Smooth muscle cell of the brain vasculature (primary cell): ENCODE data around the gene IFT81.
"Not testable (repeated sequence)": the region's sequence is repeated elsewhere in the genome, so short reads cannot be mapped to it uniquely, and the experiment has no call there.

ENCODE experiments used
- DNase-seq: peaks from one replicate; pipeline ENCODE4 v3.0.0-alpha.2; 2012; ENCODE audit warnings: low read depth, low spot score

The IFT81 gene

DNA sequence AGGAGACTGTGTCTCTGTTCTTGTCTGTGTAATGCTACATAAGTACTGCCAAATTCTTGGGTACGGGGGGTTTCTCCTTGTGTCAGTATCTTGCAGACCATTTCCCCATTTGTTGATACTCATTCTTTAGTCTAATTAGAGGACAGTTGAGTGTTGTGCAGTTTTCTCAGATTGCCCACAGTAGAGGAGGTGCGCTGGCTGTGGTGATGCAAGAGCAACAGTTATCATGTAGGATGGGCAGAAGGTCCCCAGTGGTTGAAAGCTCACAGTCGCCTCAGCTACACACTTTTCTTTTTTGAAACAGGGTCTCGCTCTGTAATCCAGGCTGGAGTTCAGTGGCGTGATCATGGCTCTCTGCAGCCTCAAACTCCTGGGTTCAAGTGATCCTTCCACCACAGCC is 119.1 kb downstream of the IFT81 start:
- DNase-seq = no peak

DNA sequence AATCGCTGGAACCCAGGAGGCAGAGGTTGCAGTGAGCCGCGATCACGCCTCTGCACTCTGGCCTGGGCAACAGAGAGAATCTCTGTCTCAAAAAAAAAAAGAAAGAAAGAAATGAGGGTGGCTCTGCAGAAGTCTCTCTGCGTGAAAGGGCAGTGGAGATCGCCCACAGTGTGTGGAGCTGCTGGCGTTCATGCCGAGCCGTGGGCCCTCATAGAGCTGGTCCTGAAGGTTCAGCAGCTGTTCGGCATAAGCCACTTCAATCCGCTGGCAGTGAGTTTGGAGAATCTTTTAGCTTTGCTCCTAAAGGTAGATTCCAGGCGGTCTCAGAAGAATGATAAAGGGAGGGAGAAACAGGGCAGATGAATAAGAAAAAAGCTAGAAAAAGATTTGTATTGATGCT is 120.2 kb downstream of the IFT81 start:
- no peak for DNase-seq

DNA sequence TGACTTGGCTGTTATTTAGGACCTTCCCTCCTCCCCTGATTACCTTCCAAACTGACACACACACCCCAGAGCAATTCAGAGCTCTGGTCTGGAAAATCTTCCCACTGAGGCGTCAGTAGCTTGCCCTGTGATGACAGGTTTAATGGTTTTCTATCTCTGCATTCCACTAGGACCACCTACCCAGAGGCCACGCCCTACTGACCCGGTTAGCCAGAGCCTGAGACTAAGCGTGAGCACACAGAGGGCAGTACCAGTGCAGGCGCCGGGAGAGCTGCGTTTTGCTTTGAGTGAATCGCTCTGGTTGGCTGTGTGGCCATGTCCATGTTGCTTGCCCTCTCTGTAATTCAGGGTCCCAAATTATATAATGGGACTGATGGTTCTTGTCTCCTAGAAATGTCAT is 120.7 kb downstream of the IFT81 start:
- no peak for DNase-seq

DNA sequence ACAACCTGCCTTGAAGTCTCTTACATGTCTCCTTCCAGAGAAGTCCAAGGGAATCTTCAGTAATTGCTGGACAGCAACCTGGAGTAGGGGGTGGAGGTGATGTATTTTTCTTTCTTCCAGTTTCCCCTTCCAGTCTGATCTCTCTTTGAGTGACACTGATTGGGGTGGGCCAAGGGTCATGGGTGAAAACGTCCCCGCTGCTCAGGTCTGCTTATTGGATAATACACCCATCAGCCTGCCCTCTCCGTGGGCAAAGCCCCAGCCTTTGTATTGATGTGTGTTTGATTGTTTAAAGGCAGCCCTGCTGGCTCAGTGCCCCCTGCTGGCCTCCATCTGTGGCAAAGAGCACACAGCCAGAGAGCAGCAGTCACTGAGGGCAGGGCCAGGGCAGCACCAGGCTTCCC is 121.2 kb downstream of the IFT81 start:
- DNase-seq = no peak

DNA sequence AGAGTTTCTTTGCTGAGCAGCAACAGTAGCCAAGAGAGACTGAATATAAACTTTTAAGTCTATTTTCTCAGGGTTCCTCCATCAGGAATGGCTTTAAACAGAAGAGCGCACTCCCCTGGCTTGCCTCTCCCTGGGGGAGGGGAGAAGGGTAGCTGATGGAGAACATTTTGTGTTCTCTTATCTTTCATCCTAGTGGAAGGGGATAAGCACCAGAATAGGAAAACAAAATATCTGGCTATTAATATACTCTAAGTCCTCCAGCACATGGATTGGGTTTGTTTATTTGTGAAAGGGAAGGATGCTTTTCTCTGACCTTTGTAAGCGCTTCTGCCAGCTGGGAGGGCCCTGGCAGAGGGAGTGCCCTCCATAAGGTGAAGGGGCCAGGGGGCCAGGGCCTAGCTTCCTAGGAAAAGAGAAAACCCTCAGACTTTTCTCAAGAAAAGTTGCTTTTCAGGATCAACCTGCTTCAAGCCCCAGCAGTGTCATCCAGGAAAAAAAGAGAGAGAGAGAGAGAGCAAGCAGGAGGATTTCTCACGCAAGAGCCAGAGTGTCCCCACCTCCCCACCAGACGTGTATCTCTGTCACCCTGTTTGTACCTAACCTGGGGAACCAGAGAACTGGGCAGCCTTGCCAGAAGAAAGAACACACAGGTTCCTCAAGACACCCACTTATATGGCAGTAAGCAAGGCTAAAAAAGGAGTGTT is 122.6 kb downstream of the IFT81 start:
- no peak for DNase-seq

DNA sequence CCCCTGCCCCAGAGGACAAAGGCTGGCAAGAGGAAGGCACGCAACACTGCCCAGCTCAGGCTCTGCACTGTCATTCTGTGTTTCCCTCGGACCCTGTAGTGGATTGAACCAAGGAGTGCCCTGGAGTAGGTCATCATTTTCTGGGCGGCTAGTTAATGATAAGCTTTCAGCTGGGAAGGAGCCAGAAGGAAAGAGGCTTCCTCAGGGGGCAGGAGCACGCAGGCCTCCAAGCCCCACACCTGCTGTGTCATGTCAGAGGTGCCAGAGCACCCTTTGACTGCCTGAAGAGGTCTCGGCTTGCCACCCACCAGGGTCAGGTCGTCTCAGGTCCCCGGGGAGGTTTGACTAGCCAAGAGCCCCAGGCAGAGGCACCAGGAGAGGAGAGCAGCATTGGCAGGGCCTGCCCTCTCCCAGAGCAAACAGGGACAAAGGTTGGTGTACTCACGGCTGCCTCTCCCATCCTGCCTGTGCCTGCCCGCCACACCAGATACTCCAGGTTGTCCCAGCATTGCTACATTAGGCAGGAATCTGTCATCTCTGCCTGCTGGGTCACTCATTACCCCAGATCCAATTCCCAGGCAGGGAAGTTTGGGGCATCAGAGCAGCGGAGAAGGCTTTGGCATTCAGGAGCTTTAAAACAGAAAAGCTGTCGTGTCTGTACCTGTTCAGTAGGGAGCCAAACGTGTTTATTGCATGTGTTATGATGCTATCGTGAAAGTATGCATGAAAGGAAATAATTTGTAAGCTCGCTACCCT is 123.4 kb downstream of the IFT81 start:
- DNase-seq = no peak

DNA sequence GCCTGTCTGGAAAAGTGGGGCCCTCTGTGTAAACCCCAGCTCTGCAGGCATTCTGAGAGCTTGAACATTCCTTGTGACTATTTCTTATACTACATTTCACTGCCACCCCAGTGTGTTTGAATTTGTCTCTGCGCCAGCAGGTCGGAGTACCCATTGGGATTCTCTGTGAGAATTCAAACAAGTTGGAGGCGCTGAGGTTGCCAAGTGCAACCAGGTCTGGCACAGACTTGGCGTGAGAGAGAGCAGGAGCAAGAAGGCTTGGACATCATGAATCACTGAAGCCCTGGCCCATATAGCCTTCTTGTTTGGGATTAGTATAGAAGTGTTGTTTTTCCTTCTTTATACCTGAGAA is 123.9 kb downstream of the IFT81 start:
- DNase-seq = no peak

DNA sequence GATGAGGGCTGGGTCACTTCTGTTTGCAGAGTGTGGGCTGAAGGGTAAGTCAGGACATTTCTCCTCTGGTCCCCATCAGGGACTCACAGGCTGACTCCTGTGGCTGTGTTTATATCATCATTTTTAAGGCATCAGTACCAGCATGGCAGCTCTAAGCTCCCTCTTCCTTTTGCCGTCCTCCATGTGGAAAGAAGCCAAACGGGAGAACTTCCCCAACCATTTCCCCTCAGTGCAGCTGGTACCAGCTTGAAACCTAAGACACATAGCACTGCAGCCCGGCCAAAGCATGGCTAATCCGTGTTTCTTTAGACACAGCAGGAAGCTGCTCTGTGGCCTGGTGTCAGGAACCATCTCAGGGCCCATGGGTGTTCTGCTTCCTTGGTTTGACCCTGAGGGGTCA is 124.9 kb downstream of the IFT81 start:
- no peak for DNase-seq

DNA sequence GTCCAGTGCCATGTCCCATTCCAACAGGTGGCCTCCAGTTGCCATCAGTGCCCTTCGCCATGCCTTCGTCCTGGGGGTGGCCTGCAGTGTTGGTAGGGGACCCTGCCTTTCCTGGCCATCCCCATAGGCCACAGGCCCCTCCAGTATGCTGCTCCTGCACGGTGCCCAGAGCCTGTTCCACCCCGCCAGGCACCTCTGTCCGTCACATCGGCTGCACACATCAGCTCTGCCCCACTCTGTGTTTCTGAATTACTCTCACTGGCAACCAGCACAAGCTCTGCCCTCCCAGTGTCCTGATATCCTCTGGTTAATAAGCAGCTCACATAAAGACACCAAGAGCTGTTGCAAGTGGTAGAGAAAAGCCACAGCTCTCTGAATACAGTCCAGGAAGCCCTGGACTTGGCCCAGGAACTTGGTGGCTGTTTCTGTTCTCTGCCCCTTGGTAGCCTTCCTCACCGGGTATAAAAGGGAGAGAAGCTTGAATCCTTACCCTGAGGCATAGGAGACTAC is 125.6 kb downstream of the IFT81 start:
- no peak for DNase-seq

DNA sequence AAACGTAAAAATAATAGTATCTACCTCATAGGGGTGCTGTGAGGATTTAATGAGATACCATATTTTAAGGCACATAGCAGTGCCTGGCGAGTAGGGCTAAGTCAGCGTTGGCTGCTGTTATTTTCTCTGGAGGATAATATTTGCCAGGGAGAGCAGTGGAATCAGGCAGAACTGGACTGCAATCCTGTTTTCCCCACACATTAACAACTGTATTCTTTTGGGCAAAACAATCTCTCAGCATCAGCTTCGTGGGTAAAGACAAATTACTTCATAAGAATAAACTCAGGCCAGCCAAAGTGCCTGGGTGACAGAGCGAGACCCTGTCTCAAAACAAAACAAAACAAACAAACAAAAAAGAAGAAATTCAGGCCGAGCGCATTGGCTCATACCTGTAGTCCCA is 127.2 kb downstream of the IFT81 start:
- DNase-seq = no peak

DNA sequence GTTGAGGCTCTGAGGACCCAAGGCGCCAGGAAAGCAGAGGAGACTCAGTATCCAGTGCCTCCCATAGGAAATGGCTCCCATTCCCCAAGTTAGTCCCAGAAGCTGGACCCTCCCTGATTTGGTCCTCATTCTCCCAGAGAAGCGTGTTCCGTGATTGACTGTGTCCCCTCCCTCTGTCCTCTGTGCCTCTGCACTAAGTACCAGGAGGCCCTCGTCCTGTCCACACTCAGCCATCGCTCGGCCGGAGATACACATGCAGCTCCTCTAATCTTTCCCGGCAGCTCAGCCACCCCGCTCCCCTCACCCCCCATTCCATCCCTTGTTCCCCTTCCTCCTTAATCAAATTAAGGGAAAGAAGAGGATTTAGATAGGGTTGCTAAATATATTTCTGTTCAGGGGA is 128.6 kb downstream of the IFT81 start:
- DNase-seq = no peak

DNA sequence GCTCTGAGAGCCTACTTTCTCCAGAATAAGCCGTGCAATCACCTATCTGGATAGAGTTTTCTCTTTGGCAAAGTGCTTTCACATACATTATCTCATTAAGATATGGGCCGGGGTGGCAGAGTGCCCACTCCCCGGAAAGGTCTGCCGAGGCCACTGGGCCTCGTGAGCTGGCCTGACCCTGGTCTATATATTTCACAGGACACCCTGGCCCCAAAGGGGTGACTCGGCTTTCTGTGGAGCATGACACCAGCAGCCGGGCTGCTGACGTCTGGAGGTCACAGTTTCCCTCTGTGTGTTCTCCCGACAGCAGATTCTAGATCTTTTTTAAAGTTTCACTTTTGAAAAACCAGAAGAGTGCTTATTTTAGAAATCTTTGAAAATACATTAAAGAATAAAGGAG is 129.0 kb downstream of the IFT81 start:
- no peak for DNase-seq

DNA sequence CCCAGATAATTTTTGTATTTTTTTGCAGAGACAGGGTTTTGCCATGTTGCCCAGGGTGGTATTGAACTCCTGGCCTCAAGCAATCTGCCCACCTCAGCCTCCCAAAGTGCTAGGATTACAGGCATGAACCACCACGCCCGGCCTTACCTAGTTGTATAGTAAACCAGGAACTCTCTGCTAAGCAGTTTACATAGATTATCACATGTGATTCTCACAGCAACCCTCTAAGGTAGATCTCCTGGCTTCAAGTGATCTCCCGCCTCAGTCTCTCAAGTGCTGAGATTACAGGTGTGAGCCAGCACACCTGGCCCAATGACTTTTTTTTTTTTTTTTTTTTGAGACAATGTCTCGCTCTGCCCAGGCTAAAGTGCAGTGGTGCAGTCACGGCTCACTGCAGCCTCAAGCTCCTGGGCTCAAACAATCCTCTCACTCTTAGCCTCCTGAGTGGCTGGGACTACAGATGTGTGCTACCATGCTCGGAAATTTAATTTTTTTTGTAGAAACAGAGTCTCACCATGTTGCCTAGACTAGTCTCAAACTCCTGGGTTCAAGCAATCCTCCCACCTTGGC is 130.9 kb downstream of the IFT81 start:
- DNase-seq = no peak

DNA sequence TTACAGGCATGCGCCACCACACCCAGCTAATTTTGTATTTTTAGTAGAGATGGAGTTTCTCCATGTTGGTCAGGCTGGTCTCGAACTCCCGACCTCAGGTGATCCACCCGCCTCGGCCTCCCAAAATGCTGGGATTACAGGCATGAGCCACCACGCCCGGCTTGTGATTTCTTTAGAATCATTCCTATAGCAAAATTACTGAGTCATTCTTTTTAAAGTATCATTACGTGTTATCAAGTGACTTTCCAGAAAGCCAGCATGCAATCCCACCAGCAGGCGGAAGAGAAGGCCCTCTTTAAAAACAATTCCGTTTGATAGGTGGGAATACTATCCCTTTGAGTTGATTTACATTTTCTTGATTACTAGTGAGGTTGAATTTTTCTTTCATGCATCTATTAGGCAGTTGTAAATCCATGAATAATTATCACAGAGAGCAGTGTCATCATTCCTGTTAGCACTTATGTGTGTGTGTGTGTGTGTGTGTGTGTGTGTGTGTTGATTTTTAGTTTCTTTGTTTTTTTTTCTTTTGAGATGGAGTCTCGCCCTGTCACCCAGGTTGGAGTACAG is 131.8 kb downstream of the IFT81 start:
- not testable (repeated sequence) for DNase-seq

DNA sequence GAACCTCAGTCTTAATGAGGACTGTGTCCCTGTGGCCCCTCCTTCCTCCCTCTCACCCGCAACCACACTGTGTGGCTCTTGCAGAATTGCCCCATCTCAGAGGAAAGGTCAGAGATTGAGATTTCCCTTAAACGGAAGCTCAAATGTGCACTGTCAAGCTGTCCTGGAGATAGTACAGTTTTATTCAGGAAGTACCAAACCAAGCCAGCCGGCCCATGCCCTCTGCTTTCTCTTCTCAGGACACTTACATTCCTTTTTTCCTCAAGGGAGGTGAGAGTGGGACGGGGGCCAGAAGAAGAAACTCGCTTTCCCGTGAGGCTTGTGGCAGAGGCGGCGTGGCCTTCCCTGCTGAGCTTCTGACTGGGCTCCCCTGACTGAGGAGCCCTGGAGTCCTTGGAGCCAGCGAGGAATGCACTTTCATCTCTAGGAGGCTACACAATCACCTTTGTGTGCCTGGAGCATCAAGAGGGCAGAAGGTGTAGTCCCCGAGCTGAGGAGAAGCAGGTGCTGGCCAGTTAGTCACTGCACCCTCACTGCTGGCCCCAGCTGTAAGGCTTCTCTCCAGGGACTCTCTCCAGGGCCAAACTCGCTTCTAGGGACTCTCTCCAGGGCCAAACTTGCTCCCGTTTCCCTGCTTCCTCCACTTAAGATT is 132.7 kb downstream of the IFT81 start:
- DNase-seq = no peak

DNA sequence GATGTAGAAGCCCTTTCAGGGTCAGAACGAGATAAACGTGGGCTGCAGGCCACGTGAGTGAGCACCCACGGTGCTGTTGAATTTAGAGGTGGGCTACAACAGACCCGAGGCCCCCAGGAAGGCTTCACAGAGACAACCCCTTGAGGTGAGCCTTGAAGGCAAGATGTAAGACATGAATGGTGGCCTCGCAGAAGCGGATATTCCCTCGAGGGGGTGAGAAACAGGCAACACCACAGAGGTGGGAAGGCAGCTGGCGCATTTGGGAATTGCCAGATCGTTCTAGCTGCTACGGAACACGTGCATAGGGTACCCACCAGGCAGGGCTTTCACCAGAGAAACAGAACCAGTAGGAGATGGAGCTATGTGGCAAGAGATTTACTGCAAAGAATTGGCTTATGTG is 134.3 kb downstream of the IFT81 start:
- no peak for DNase-seq

DNA sequence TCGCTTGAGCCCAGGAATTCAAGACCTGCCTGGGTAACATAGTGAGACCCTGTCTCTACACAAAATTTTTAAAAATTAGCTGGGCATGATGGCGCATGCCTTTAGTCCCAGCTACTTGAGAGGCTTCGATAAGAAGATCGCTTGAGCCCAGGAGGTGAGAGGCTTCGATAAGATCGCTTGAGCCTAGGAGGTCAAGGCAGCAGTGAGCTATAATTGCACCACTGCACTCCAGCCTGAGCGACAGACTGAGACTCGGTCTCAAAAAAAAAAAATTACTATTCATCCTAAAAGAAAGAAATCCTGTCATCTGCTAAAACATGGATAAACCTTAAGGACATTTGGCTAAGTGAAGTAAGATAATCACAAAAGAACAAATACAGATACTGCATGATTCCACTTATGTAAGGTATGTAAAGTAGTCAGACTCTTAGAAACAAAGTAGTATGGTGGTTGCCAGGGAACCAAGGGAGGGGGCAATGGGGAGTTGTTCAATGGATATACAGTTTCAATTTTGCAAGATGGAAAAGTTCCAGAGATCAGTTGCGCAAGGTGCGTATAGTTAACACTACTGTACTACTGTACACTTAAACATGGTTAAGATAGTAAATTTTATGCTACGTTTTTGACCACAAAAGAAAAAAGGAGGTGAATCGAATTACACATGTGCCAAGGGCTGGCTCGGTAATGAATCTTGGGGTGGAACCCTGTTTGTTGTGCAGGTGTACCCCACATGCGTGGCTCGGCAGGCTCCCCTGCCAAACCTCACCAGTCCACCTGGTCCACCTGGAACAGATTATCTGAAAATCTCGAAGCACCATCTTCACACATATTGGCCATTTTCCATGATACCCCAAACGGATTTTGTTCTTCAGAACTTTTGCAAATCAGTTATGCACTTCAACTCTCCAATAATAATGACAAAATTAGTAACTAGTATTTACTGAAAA is 138.6 kb downstream of the IFT81 start:
- no peak for DNase-seq

DNA sequence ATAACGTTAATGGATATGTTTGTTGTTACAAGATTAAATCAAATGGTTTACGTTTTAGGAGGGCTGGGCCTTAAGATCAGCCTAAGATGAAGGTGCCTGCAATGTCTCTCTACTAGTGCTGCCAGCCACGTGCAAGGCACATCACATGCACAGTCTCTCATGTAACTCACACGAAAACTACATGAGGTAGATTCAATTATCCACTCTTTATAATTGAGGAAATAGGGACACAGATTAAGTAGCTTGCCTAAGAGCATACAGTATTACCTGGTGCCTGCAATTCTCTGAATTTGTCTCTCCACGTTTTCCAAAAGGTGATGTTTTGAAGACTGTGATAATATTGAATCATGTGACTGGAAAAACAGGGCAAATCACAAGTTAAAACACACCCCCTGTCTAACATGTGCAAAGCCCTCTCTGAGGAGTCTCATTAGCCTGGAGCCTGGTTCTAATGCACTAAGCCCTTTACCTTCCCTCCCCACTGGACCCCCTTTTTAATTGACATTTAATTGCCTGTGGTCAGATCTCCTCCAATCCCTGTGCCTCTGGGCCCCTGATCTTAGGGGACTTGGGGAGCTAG is 142.3 kb downstream of the IFT81 start:
- no peak for DNase-seq

DNA sequence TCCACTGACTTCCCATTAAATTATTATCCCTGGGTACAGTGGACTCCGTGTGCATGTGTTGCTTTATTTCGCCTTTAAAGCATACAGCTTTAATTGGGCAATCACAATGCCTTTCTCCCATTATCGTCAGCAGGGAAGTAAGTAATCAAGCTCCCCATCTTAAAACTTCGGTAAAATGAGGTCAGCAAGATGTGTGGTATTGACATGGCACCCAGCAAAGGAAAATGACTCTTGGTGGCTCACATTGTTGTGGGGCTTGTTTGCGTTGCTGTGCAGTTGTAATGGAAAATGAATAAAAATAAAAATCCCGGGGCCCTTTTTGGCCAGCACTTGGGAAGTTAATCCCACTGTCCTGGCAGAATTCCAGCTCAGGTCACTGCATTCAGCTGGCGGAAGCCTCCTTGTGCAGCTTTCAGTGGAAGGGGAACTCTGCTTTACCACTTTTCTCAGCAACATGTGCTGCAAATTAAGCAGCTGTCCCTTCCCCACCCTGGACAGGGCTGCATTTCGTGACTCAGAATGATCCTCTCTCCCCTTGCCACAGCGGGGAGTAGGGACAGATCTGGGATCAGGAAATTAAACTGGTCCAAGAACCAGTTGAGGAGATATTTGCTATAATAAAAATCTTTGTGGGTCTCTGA is 142.9 kb downstream of the IFT81 start:
- peak; percentile 58 for DNase-seq
